ENCODE results near the gene MLPH. TPM values are rescaled to one million over a fixed set of nuclear protein-coding genes. Genes with fewer than 3 reads are reported as not detected.

The MLPH gene
- total RNA-seq, 2 experiments from 2014 or later, result 0.39 TPM; not detected in 1

GRCh38 chr2:237512774-237513466 is 25.9 kb downstream of the MLPH start:
- no peak overlapping the region for H3K4me3 Mint-ChIP-seq
- POLR2A ChIA-PET, result interaction anchor here (0.6 to 1.7 kb wide), 4 partner anchors 59 to 427 kb away, joined by 3 to 6 read pairs (median 5); no protein-coding TSS in a partner anchor
- no peak overlapping the region for H3K27ac Mint-ChIP-seq
- CTCF ChIA-PET, result interaction anchor here (0.6 to 2.8 kb wide), 19 partner anchors 8 to 359 kb away, joined by 3 to 37 read pairs (median 4); no protein-coding TSS in a partner anchor
- Histone ChIP-seq H3K27ac (ENCODE audit: low read depth in 1 of 2, low read length in 2 of 2) (no peak overlapping the region), H3K9me3 (ENCODE audit: control insufficient read depth in 1 of 2, insufficient read depth in 1 of 2, low read length in 2 of 2) (no peaks in the 10 kb centered on the region), H3K4me1 (ENCODE audit: insufficient read depth, low read length) (peaks cover 7% of the 10 kb centered on the region), H3K4me3 (ENCODE audit: low read length) (no peak overlapping the region), H3K36me3 (ENCODE audit: insufficient read depth, low read length) (no peaks in the 10 kb centered on the region), H3K27me3 (ENCODE audit: control insufficient read depth in 1 of 2, insufficient read depth in 2 of 2, low read length in 2 of 2) (peaks cover 0 to 4% of the 10 kb centered on the region in 2 experiments)
- ATAC-seq (ENCODE audit: poor library complexity) (peak; percentile 80), DNase-seq (peak; percentile 66 to 88 (median 74))
- H3K36me3 Mint-ChIP-seq (ENCODE audit: low read depth), result no peaks in the 10 kb centered on the region
- TF ChIP-seq CTCF (IDR thresholded peaks at IDR 0.05), result peak; percentile 84
- intact Hi-C loops (cut with DNase I, micrococcal nuclease), result loop anchor here (1.0 to 5.0 kb wide), 6 partner anchors 59 to 750 kb away; no protein-coding TSS in a partner anchor
- H3K27me3 Mint-ChIP-seq, result peaks cover 1% of the 10 kb centered on the region
- H3K9me3 Mint-ChIP-seq, result no peaks in the 10 kb centered on the region
- H3K4me1 Mint-ChIP-seq (ENCODE audit: low read depth), result no peaks in the 10 kb centered on the region

- TF ChIP-seq CTCF (IDR thresholded peaks at IDR 0.05), result no peak
- CTCF ChIA-PET, result interaction anchor here (1.0 to 2.8 kb wide), 4 partner anchors 43 to 231 kb away, joined by 3 to 37 read pairs (median 12); no protein-coding TSS in a partner anchor
- intact Hi-C loops (cut with DNase I, micrococcal nuclease), result loop anchor here (2.0 to 5.0 kb wide), 3 partner anchors 159 to 749 kb away; no protein-coding TSS in a partner anchor
- no peak overlapping the region for H3K27ac Mint-ChIP-seq
- H3K4me1 ChIP-seq (ENCODE audit: insufficient read depth, low read length), result peaks cover 7% of the 10 kb centered on the region
- no peaks in the 10 kb centered on the region for H3K9me3 ChIP-seq (ENCODE audit: control insufficient read depth in 1 of 2, insufficient read depth in 1 of 2, low read length in 2 of 2)
- H3K27ac ChIP-seq (ENCODE audit: low read depth in 1 of 2, low read length in 2 of 2), result no peak overlapping the region
- POLR2A ChIA-PET, result interaction anchor here (1.7 kb wide), 1 partner anchor 231 kb away, joined by 6 read pairs; no protein-coding TSS in a partner anchor
- H3K4me1 Mint-ChIP-seq (ENCODE audit: low read depth), result no peaks in the 10 kb centered on the region
- no peak overlapping the region for H3K4me3 Mint-ChIP-seq
- no peaks in the 10 kb centered on the region for H3K9me3 Mint-ChIP-seq
- DNase-seq, result no peak
- no peaks in the 10 kb centered on the region for H3K36me3 Mint-ChIP-seq (ENCODE audit: low read depth)
- no peaks in the 10 kb centered on the region for H3K36me3 ChIP-seq (ENCODE audit: insufficient read depth, low read length)
- no peak for ATAC-seq (ENCODE audit: poor library complexity)
- no peak overlapping the region for H3K4me3 ChIP-seq (ENCODE audit: low read length)
- peaks cover 0 to 3% of the 10 kb centered on the region in 2 experiments for H3K27me3 ChIP-seq (ENCODE audit: control insufficient read depth in 1 of 2, insufficient read depth in 2 of 2, low read length in 2 of 2)
- no peaks in the 10 kb centered on the region for H3K27me3 Mint-ChIP-seq
These were observed 26.6 kb downstream of the MLPH start for GRCh38 chr2:237513693-237514092.

- ATAC-seq (ENCODE audit: poor library complexity) (no peak), DNase-seq (no peak)
- no peaks in the 10 kb centered on the region for H3K27me3 ChIP-seq (ENCODE audit: control insufficient read depth in 1 of 2, insufficient read depth in 2 of 2, low read length in 2 of 2)
- no peak overlapping the region for H3K4me3 Mint-ChIP-seq
- intact Hi-C loops (cut with DNase I, micrococcal nuclease), result loop anchor here (5.0 kb wide), 2 partner anchors 158 to 748 kb away; no protein-coding TSS in a partner anchor
- H3K36me3 ChIP-seq (ENCODE audit: insufficient read depth, low read length), result no peaks in the 10 kb centered on the region
- POLR2A ChIA-PET, result no interaction called here
- TF ChIP-seq CTCF (IDR thresholded peaks at IDR 0.05), result no peak
- H3K4me3 ChIP-seq (ENCODE audit: low read length), result no peak overlapping the region
- no peaks in the 10 kb centered on the region for H3K4me1 Mint-ChIP-seq (ENCODE audit: low read depth)
- H3K27me3 Mint-ChIP-seq, result no peaks in the 10 kb centered on the region
- no peaks in the 10 kb centered on the region for H3K9me3 Mint-ChIP-seq
- no peaks in the 10 kb centered on the region for H3K36me3 Mint-ChIP-seq (ENCODE audit: low read depth)
- H3K9me3 ChIP-seq (ENCODE audit: control insufficient read depth in 1 of 2, insufficient read depth in 1 of 2, low read length in 2 of 2), result no peaks in the 10 kb centered on the region
- H3K27ac ChIP-seq (ENCODE audit: low read depth in 1 of 2, low read length in 2 of 2), result no peak overlapping the region
- H3K27ac Mint-ChIP-seq, result no peak overlapping the region
- H3K4me1 ChIP-seq (ENCODE audit: insufficient read depth, low read length), result peaks cover 7% of the 10 kb centered on the region
- CTCF ChIA-PET, result no interaction called here
These were observed 27.6 kb downstream of the MLPH start for GRCh38 chr2:237514474-237515130.
